ENCODE data around the gene BMX. TPM values are rescaled to one million over a fixed set of nuclear protein-coding genes. Genes with fewer than 3 reads are reported as not detected.

Gene BMX
- total RNA-seq, 1 experiment from 2014 or later: not detected

- no peak overlapping the region for H3K27ac ChIP-seq (ENCODE audit: insufficient read length, low read depth, low read length)
- no peaks in the 10 kb centered on the region for H3K23me2 ChIP-seq (ENCODE audit: insufficient read length, low read depth, low read length, poor library complexity, severe bottlenecking)
- H3K79me2 ChIP-seq (ENCODE audit: insufficient read depth, low read length): no peaks in the 10 kb centered on the region
- H2BK12ac ChIP-seq (ENCODE audit: insufficient read length, low read depth, low read length): no peak overlapping the region
- no CpG with 5 or more reads among the region's 5 CpGs for WGBS (ENCODE audit: extremely low coverage, insufficient read length, low lambda C conversion rate)
- Mint-ChIP-seq H3K36me3 (ENCODE audit: insufficient read depth in 1 of 3, low read depth in 3 of 3) (no peaks in the 10 kb centered on the region), H3K9me3 (no peaks in the 10 kb centered on the region), H3K27me3 (ENCODE audit: low read depth) (no peaks in the 10 kb centered on the region), H3K4me3 (no peak overlapping the region), H3K4me1 (peaks cover 14 to 19% of the 10 kb centered on the region in 2 experiments), H3K27ac (no peak overlapping the region)
- no peak overlapping the region for H3K4ac ChIP-seq (ENCODE audit: low read depth, low read length)
- peak; percentile 37 for DNase-seq
- H3K14ac ChIP-seq (ENCODE audit: insufficient read depth, low read length): no peak overlapping the region
- H3K27me3 ChIP-seq (ENCODE audit: insufficient read depth, low read length): no peaks in the 10 kb centered on the region
- no peak overlapping the region for H2AK5ac ChIP-seq (ENCODE audit: insufficient read length, low read length)
- no peak overlapping the region for H2BK15ac ChIP-seq (ENCODE audit: low read depth, low read length)
- no peaks in the 10 kb centered on the region for H3K4me1 ChIP-seq (ENCODE audit: insufficient read depth, low read length)
- H4K20me1 ChIP-seq (ENCODE audit: control insufficient read depth, insufficient read depth, insufficient read length): no peaks in the 10 kb centered on the region
- TF ChIP-seq CTCF (conservative IDR thresholded peaks at IDR 0.05): no peak
- no peak overlapping the region for H2BK120ac ChIP-seq (ENCODE audit: low read depth, low read length, poor library complexity, severe bottlenecking)
- H2BK5ac ChIP-seq (ENCODE audit: insufficient read length, low read length): no peak overlapping the region
- no peaks in the 10 kb centered on the region for H3K9me3 ChIP-seq (ENCODE audit: control insufficient read depth, low read depth, low read length)
- no peak overlapping the region for H3K18ac ChIP-seq (ENCODE audit: insufficient read length, low read depth, low read length)
- H3K79me1 ChIP-seq (ENCODE audit: insufficient read depth, low read depth, low read length, poor library complexity, severe bottlenecking): no peaks in the 10 kb centered on the region
- no peak overlapping the region for H4K91ac ChIP-seq (ENCODE audit: insufficient read length, low read depth, low read length)
- no peak overlapping the region for H4K5ac ChIP-seq (ENCODE audit: insufficient read length, low read depth, low read length)
- no peak overlapping the region for H3K4me2 ChIP-seq (ENCODE audit: insufficient read depth, insufficient read length, low read length)
- no peak overlapping the region for H3K9ac ChIP-seq (ENCODE audit: extremely low read depth, insufficient read length, low read length)
- H3T11ph ChIP-seq (ENCODE audit: low read length): no peak overlapping the region
- H2AFZ ChIP-seq (ENCODE audit: low read length): no peak overlapping the region
- H3K23ac ChIP-seq (ENCODE audit: insufficient read length, low read depth, low read length): no peak overlapping the region
- H2BK20ac ChIP-seq (ENCODE audit: low read depth, low read length, poor library complexity, severe bottlenecking): no peak overlapping the region
- no peak overlapping the region for H4K8ac ChIP-seq (replicated peaks; ENCODE audit: insufficient read length, low read depth, low read length)
- H3K56ac ChIP-seq (ENCODE audit: insufficient read length, low read depth, low read length): no peak overlapping the region
These were observed 6.4 kb downstream of the BMX start for GRCh38 chrX:15507005-15507404.

Data from H9 (cell line).